ENCODE measurements around the gene NAA16.
"Not testable (repeated sequence)": the region's sequence is repeated elsewhere in the genome, so short reads cannot be mapped to it uniquely, and the experiment has no call there.

The NAA16 gene

GRCh38 chr13:41408746-41409145 is 97.7 kb downstream of the NAA16 start:
- DNase-seq (ENCODE audit: low spot score) = no peak

GRCh38 chr13:41409611-41410010 is 98.5 kb downstream of the NAA16 start:
- no peak for DNase-seq (ENCODE audit: low spot score)

GRCh38 chr13:41411060-41411459 is 100.0 kb downstream of the NAA16 start:
- no peak for DNase-seq (ENCODE audit: low spot score)

- peak; percentile 29 for DNase-seq (ENCODE audit: low spot score)
These were observed 100.5 kb downstream of the NAA16 start for GRCh38 chr13:41411522-41411921.

- DNase-seq (ENCODE audit: low spot score) = no peak
These were observed 102.8 kb downstream of the NAA16 start for GRCh38 chr13:41413872-41414271.

- DNase-seq (ENCODE audit: low spot score) = no peak
These were observed 105.2 kb downstream of the NAA16 start for GRCh38 chr13:41416276-41416675.

- no peak for DNase-seq (ENCODE audit: low spot score)
These were observed 107.0 kb downstream of the NAA16 start for GRCh38 chr13:41418027-41418426.

- no peak for DNase-seq (ENCODE audit: low spot score)
These were observed 107.7 kb downstream of the NAA16 start for GRCh38 chr13:41418731-41419130.

GRCh38 chr13:41419206-41419605 is 108.1 kb downstream of the NAA16 start:
- no peak for DNase-seq (ENCODE audit: low spot score)

GRCh38 chr13:41420146-41420545 is 109.1 kb downstream of the NAA16 start:
- no peak for DNase-seq (ENCODE audit: low spot score)

- DNase-seq (ENCODE audit: low spot score) = not testable (repeated sequence)
These were observed 110.3 kb downstream of the NAA16 start for GRCh38 chr13:41421330-41421729.

GRCh38 chr13:41421983-41422382 is 110.9 kb downstream of the NAA16 start:
- not testable (repeated sequence) for DNase-seq (ENCODE audit: low spot score)

- not testable (repeated sequence) for DNase-seq (ENCODE audit: low spot score)
These were observed 112.2 kb downstream of the NAA16 start for GRCh38 chr13:41423259-41423658.

GRCh38 chr13:41424675-41425074 is 113.6 kb downstream of the NAA16 start:
- DNase-seq (ENCODE audit: low spot score) = not testable (repeated sequence)

GRCh38 chr13:41426047-41426446 is 115.0 kb downstream of the NAA16 start:
- DNase-seq (ENCODE audit: low spot score) = no peak
